ENCODE measurements around the gene MTHFD2L.

The MTHFD2L gene

GRCh38 chr4:74309223-74309622 lies 151.3 kb downstream of the MTHFD2L start:
- DNase-seq, result no peak

- DNase-seq, result peak; percentile 57 to 62
Measured at GRCh38 chr4:74311696-74312313, 153.9 kb downstream of the MTHFD2L start.

- DNase-seq, result no peak
Measured at GRCh38 chr4:74314329-74314728, 156.4 kb downstream of the MTHFD2L start.

- DNase-seq, result no peak
Measured at GRCh38 chr4:74314944-74315343, 157.0 kb downstream of the MTHFD2L start.

- no peak for DNase-seq
Measured at GRCh38 chr4:74315376-74315775, 157.5 kb downstream of the MTHFD2L start.

GRCh38 chr4:74316397-74316796 lies 158.5 kb downstream of the MTHFD2L start:
- DNase-seq, result peak; percentile 7 to 22

- DNase-seq, result peak; percentile 39 to 57
Measured at GRCh38 chr4:74317616-74318246, 159.8 kb downstream of the MTHFD2L start.

- DNase-seq, result no peak
Measured at GRCh38 chr4:74318276-74318675, 160.4 kb downstream of the MTHFD2L start.

- DNase-seq, result no peak
Measured at GRCh38 chr4:74319470-74319869, 161.6 kb downstream of the MTHFD2L start.

GRCh38 chr4:74320559-74321118 lies 162.7 kb downstream of the MTHFD2L start:
- peak; percentile 53 to 69 for DNase-seq

GRCh38 chr4:74322301-74322700 lies 164.4 kb downstream of the MTHFD2L start:
- DNase-seq, result no peak

GRCh38 chr4:74323663-74324062 lies 165.7 kb downstream of the MTHFD2L start:
- DNase-seq, result no peak

- no peak for DNase-seq
Measured at GRCh38 chr4:74324262-74324661, 166.3 kb downstream of the MTHFD2L start.

- DNase-seq, result no peak
Measured at GRCh38 chr4:74325886-74326285, 168.0 kb downstream of the MTHFD2L start.

- DNase-seq, result peak in 1 of 2 donors; percentile 26
Measured at GRCh38 chr4:74327762-74328161, 169.8 kb downstream of the MTHFD2L start.

GRCh38 chr4:74328501-74328900 lies 170.6 kb downstream of the MTHFD2L start:
- DNase-seq, result no peak

- DNase-seq, result no peak
Measured at GRCh38 chr4:74329307-74329706, 171.4 kb downstream of the MTHFD2L start.

- DNase-seq, result peak; percentile 14 to 37
Measured at GRCh38 chr4:74330295-74330750, 172.4 kb downstream of the MTHFD2L start.

- DNase-seq, result no peak
Measured at GRCh38 chr4:74331252-74331651, 173.3 kb downstream of the MTHFD2L start.

GRCh38 chr4:74331944-74332343 lies 174.0 kb downstream of the MTHFD2L start:
- no peak for DNase-seq

GRCh38 chr4:74334636-74335035 lies 176.7 kb downstream of the MTHFD2L start:
- no peak for DNase-seq

GRCh38 chr4:74335341-74336021 lies 177.6 kb downstream of the MTHFD2L start:
- DNase-seq, result peak; percentile 54 to 77

GRCh38 chr4:74338792-74339333 lies 180.9 kb downstream of the MTHFD2L start:
- DNase-seq, result peak; percentile 58 to 84

All from inflammatory macrophage (primary cell).